HG03095 (cell line): ENCODE results near the gene NUDT4B.
A peak's percentile ranks its signal among the peaks of the same experiment; 100 is the strongest.
"Not testable (repeated sequence)": the region's sequence is repeated elsewhere in the genome, so short reads cannot be mapped to it uniquely, and the experiment has no call there.

Experiments
- ATAC-seq: cut with Tn5 transposase; IDR thresholded peaks from one replicate; pipeline ENCODE4 v1.9.1; 2021; ENCODE audit warnings: moderate library complexity; ENCODE audit not compliant: unreplicated experiment

Gene NUDT4B

GRCh38 chr1:148735538-148735937 lies 13.0 kb upstream of the NUDT4B start:
- ATAC-seq: peak; percentile 44

- not testable (repeated sequence) for ATAC-seq
These were observed 9.9 kb upstream of the NUDT4B start for GRCh38 chr1:148738667-148739066.

- ATAC-seq: not testable (repeated sequence)
These were observed 5.4 kb upstream of the NUDT4B start for GRCh38 chr1:148743200-148743599.

- ATAC-seq: not testable (repeated sequence)
These were observed 4.6 kb upstream of the NUDT4B start for GRCh38 chr1:148743726-148744720.

- ATAC-seq: peak; percentile 90
These were observed 734 bp downstream of the NUDT4B start for GRCh38 chr1:148749335-148749681.

GRCh38 chr1:148756231-148756630 lies 7.7 kb downstream of the NUDT4B start:
- not testable (repeated sequence) for ATAC-seq

GRCh38 chr1:148757446-148757845 lies 8.9 kb downstream of the NUDT4B start:
- ATAC-seq: not testable (repeated sequence)

DNA sequence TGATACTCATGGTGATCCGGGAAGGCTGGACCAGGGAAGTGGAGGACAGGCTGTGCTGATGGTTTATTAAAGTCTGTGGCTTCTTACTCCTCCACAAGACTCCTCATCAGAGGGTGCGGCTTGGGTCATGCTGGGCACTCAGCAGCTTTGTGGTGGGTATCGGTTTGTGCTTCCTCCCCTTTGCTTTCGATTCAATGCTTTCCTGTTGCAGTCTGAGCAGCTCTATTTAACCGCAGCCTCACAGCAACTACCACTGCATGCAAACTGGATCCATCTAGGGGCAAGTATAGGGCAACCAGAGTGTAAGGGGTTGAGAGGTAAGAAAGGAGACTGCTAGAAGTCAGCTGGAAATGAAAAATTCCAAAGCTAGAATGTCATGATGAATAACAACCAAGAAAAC lies 9.8 kb downstream of the NUDT4B start:
- ATAC-seq: peak; percentile 95

- ATAC-seq: not testable (repeated sequence)
These were observed 10.4 kb downstream of the NUDT4B start for GRCh38 chr1:148758925-148759324.

DNA sequence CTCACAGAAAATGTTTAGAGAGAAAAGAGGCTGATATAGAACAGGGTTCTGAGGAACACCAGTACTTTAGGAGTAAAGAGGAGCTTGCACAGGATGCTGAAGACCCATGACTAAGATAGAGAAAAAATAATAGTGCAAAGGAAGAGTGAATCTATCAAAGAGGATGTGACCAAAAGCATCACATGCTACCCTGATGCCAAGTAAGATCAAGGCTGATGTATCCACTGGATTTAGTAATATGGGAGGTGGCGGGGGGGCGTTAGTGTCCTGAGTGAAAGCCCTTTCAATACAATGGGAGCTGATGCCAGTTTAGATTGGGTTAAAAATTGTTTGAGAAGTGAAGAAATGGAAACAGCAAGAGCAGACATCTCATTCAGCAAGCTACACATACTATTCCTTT lies 11.2 kb downstream of the NUDT4B start:
- not testable (repeated sequence) for ATAC-seq

GRCh38 chr1:148760206-148760605 lies 11.6 kb downstream of the NUDT4B start:
- not testable (repeated sequence) for ATAC-seq

- ATAC-seq: not testable (repeated sequence)
These were observed 12.8 kb downstream of the NUDT4B start for GRCh38 chr1:148761360-148761759.

DNA sequence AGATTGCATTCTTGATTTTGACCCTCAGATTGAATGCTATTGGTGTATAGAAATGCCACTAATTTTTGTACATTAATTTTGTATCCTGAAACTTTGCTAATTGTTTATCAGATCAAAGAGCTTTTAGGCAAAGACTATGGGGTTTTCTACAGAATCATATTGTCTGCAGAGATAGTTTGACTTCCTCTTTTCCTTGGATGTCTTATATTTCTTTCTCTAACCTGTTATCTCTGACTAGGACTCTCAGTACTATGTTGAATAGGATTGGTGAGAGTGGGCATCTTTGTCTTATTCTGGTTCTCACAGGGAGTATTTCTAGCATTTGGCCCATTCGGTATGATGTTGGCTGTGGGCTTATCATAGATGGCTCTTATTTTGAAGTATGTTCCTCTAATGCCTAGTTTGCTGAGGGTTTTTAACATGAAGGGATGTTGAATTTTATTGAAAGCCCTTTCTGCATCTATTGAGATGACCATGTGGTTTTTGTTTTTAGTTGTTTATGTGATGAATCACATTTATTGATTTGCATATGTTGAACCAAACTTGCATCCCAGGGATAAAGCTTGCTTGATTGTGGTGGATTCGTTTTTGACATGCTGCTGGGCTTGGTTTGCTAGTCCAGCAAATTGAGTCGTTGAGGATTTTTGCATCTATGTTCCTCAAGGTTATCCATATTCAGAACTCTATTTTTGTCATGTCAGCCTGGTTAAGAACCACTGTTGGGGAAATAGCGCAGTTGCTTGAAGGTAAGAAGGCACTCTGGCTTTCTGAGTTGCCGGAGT lies 16.9 kb downstream of the NUDT4B start:
- not testable (repeated sequence) for ATAC-seq

GRCh38 chr1:148768541-148768940 lies 20.0 kb downstream of the NUDT4B start:
- not testable (repeated sequence) for ATAC-seq

GRCh38 chr1:148769495-148769894 lies 20.9 kb downstream of the NUDT4B start:
- not testable (repeated sequence) for ATAC-seq

GRCh38 chr1:148773690-148774089 lies 25.1 kb downstream of the NUDT4B start:
- not testable (repeated sequence) for ATAC-seq

DNA sequence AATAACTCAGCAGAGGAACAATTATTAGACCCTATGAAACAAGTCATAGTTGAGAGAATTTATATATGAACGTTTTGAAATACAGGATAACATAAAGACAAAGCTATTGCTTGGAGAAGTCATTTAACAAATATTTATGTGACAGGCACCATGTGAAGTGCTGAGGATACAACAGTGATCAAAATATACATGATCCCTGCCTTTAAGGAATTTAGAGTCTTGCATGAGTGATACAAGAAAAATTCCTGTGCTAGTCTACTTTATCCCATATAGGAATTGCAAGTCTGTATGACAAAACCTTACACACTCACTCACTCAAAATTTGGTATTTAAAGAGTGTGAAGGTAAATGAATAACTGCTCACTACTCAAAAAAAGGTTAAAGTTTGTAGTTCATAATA lies 25.5 kb downstream of the NUDT4B start:
- ATAC-seq: not testable (repeated sequence)

GRCh38 chr1:148775263-148775662 lies 26.7 kb downstream of the NUDT4B start:
- ATAC-seq: not testable (repeated sequence)

- ATAC-seq: not testable (repeated sequence)
These were observed 29.1 kb downstream of the NUDT4B start for GRCh38 chr1:148777649-148778048.

DNA sequence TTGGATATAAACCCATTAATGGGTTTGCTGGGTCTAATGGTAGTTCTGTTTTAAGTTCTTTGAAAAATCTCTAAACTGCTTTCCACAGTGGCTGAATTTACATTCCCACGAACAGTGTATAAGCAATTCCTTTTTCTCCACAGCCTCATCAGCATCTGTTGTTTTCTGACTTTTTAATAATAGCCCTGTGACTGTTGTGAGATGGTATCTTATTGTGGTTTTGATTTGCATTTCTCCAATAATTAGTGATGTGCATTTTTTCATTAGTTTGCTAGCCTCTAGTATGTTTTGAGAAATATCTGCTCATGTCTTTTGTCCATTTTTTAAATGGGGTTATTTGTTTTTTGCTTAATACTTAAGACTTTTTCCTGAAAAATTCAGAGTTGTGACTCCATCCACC lies 31.8 kb downstream of the NUDT4B start:
- ATAC-seq: not testable (repeated sequence)

- ATAC-seq: not testable (repeated sequence)
These were observed 43.0 kb downstream of the NUDT4B start for GRCh38 chr1:148791543-148792099.
